AG04449 (cell line): ENCODE results near the gene TGIF2LY.
"Not testable (repeated sequence)": the region's sequence is repeated elsewhere in the genome, so short reads cannot be mapped to it uniquely, and the experiment has no call there.

Experiments
- CTCF ChIA-PET: fragments of 350-600 bp; formaldehyde crosslinking; extraction: SDS; loops from one replicate; lab custom pipeline; 2021; ENCODE audit warnings: antibody characterized with exemption; lab: Yijun Ruan, JAX
- POLR2A ChIA-PET: fragments of 400-600, 350-600 bp; formaldehyde crosslinking; extraction: SDS; loops from one replicate; lab custom pipeline; 2020; ENCODE audit warnings: antibody characterized with exemption, inconsistent platforms; lab: Yijun Ruan, JAX
- DNase-seq: peaks from one replicate; pipeline ENCODE4 v3.0.0-alpha.2; 2010; ENCODE audit warnings: low read depth, low spot score
- H3K4me3 ChIP-seq: 2 replicates; pipeline ENCODE4 v1.5.1; 2011; ENCODE audit warnings: low read depth, mild to moderate bottlenecking, control low read depth, low read length

The TGIF2LY gene

GRCh38 chrY:3578767-3579166 lies at the start of gene TGIF2LY:
Gene TGIF2LY (plus strand): TSS chrY:3579067. CDS start chrY:3579245, 178 bp downstream.
- CTCF ChIA-PET, POLR2A ChIA-PET, H3K4me3 ChIP-seq, DNase-seq: not testable (repeated sequence)
